ENCODE results near the gene ARHGAP8. TPM values are rescaled to one million over a fixed set of nuclear protein-coding genes. Genes with fewer than 3 reads are reported as not detected.

ARHGAP8 gene
- polyA plus RNA-seq, 1 donor from 2014 or later = 3.0 TPM

DNA sequence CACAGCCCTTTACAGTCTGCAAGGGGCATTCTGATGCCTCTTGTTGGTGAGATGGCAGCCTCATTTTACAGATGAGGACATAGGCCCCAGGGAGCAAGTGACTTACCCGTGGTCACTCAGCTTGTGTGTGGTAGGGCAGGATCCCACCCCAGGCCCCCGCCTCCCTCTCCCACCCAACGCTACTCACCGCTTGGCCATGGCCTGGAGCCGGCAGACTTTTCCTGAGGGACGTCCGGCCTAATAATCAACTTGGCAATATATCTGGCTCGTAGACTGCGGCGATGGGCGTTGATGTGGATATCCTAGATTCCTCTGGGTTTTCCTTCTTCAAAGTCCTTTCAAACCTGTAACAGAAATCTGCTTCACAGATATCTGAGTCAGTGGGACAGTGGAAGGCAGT lies 57.1 kb downstream of the ARHGAP8 start:
- Histone ChIP-seq H3F3A (ENCODE audit: insufficient read depth, low read length, poor library complexity, severe bottlenecking) (no peaks in the 10 kb centered on the region), H4K20me1 (ENCODE audit: insufficient read depth) (no peaks in the 10 kb centered on the region), H3K79me2 (replicated peaks; ENCODE audit: insufficient read depth, low read length) (no peaks in the 10 kb centered on the region), H3K36me3 (ENCODE audit: insufficient read depth, low read length) (no peaks in the 10 kb centered on the region), H3K9me2 (ENCODE audit: insufficient read depth, low read length) (no peaks in the 10 kb centered on the region), H3K4me3 (ENCODE audit: low read length) (no peak overlapping the region), H3K9ac (ENCODE audit: low read length) (no peak overlapping the region), H3K4me2 (ENCODE audit: low read length) (no peak overlapping the region), H3K27ac (ENCODE audit: low read length) (no peak overlapping the region), H3K9me3 (ENCODE audit: low read length) (no peaks in the 10 kb centered on the region), H2AFZ (ENCODE audit: low read depth, low read length) (no peak overlapping the region), H3K27me3 (ENCODE audit: insufficient read depth, low read depth, low read length) (no peaks in the 10 kb centered on the region)
- TF ChIP-seq EP300 (conservative IDR thresholded peaks at IDR 0.05; ENCODE audit: poor library complexity, severe bottlenecking) (no peak), EZH2 (IDR thresholded peaks at IDR 0.05; ENCODE audit: borderline replicate concordance, insufficient read depth, low read length, poor library complexity, severe bottlenecking) (no peak), MXI1 (conservative IDR thresholded peaks at IDR 0.05; ENCODE audit: poor library complexity, severe bottlenecking) (no peak), SMC3 (conservative IDR thresholded peaks at IDR 0.05; ENCODE audit: poor library complexity) (no peak), RAD21 (conservative IDR thresholded peaks at IDR 0.05) (no peak), TAF1 (IDR thresholded peaks at IDR 0.05; ENCODE audit: low read depth) (no peak), POLR2AphosphoS5 (IDR thresholded peaks at IDR 0.05) (no peak)
- TF ChIP-seq, protein P1, sequence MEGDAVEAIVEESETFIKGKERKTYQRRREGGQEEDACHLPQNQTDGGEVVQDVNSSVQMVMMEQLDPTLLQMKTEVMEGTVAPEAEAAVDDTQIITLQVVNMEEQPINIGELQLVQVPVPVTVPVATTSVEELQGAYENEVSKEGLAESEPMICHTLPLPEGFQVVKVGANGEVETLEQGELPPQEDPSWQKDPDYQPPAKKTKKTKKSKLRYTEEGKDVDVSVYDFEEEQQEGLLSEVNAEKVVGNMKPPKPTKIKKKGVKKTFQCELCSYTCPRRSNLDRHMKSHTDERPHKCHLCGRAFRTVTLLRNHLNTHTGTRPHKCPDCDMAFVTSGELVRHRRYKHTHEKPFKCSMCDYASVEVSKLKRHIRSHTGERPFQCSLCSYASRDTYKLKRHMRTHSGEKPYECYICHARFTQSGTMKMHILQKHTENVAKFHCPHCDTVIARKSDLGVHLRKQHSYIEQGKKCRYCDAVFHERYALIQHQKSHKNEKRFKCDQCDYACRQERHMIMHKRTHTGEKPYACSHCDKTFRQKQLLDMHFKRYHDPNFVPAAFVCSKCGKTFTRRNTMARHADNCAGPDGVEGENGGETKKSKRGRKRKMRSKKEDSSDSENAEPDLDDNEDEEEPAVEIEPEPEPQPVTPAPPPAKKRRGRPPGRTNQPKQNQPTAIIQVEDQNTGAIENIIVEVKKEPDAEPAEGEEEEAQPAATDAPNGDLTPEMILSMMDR (IDR thresholded peaks at IDR 0.05; ENCODE audit: poor library complexity, severe bottlenecking) = no peak
- TF ChIP-seq, protein P2, sequence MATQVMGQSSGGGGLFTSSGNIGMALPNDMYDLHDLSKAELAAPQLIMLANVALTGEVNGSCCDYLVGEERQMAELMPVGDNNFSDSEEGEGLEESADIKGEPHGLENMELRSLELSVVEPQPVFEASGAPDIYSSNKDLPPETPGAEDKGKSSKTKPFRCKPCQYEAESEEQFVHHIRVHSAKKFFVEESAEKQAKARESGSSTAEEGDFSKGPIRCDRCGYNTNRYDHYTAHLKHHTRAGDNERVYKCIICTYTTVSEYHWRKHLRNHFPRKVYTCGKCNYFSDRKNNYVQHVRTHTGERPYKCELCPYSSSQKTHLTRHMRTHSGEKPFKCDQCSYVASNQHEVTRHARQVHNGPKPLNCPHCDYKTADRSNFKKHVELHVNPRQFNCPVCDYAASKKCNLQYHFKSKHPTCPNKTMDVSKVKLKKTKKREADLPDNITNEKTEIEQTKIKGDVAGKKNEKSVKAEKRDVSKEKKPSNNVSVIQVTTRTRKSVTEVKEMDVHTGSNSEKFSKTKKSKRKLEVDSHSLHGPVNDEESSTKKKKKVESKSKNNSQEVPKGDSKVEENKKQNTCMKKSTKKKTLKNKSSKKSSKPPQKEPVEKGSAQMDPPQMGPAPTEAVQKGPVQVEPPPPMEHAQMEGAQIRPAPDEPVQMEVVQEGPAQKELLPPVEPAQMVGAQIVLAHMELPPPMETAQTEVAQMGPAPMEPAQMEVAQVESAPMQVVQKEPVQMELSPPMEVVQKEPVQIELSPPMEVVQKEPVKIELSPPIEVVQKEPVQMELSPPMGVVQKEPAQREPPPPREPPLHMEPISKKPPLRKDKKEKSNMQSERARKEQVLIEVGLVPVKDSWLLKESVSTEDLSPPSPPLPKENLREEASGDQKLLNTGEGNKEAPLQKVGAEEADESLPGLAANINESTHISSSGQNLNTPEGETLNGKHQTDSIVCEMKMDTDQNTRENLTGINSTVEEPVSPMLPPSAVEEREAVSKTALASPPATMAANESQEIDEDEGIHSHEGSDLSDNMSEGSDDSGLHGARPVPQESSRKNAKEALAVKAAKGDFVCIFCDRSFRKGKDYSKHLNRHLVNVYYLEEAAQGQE (IDR thresholded peaks at IDR 0.05; ENCODE audit: borderline replicate concordance) = no peak

DNA sequence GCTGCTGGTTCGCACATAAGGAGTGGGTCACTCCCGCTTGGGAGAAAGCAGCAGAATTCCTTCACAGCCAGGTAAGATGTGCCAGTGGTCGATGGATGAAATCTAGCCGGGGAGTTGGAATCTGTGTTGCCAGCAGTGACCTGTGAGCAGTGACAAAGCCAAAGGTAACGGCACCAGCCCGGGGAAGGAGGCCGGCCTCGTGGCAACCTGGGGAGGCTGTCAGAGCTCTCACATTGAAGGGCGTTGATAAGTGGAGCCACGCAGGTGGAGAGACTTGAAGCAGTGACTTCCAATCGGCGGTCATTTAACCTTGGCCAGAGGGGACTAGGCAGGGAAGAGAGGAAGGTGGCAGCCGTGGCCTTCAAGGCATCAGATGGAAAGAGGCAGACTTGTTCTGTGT lies 58.8 kb downstream of the ARHGAP8 start:
- Histone ChIP-seq H3K4me2 (ENCODE audit: low read length) (no peak overlapping the region), H3K9ac (ENCODE audit: low read length) (no peak overlapping the region), H3K4me3 (ENCODE audit: low read length) (no peak overlapping the region), H3K9me2 (ENCODE audit: insufficient read depth, low read length) (no peaks in the 10 kb centered on the region), H4K20me1 (ENCODE audit: insufficient read depth) (no peaks in the 10 kb centered on the region), H2AFZ (ENCODE audit: low read depth, low read length) (no peak overlapping the region), H3K27ac (ENCODE audit: low read length) (no peak overlapping the region), H3K36me3 (ENCODE audit: insufficient read depth, low read length) (no peaks in the 10 kb centered on the region), H3F3A (ENCODE audit: insufficient read depth, low read length, poor library complexity, severe bottlenecking) (no peaks in the 10 kb centered on the region), H3K79me2 (replicated peaks; ENCODE audit: insufficient read depth, low read length) (no peaks in the 10 kb centered on the region), H3K27me3 (ENCODE audit: insufficient read depth, low read depth, low read length) (no peaks in the 10 kb centered on the region), H3K9me3 (ENCODE audit: low read length) (no peaks in the 10 kb centered on the region)
- no peak for TF ChIP-seq MXI1 (conservative IDR thresholded peaks at IDR 0.05; ENCODE audit: poor library complexity, severe bottlenecking)
- no peak for TF ChIP-seq TAF1 (IDR thresholded peaks at IDR 0.05; ENCODE audit: low read depth)
- TF ChIP-seq POLR2AphosphoS5 (IDR thresholded peaks at IDR 0.05) = no peak
- TF ChIP-seq SMC3 (conservative IDR thresholded peaks at IDR 0.05; ENCODE audit: poor library complexity) = no peak

DNA sequence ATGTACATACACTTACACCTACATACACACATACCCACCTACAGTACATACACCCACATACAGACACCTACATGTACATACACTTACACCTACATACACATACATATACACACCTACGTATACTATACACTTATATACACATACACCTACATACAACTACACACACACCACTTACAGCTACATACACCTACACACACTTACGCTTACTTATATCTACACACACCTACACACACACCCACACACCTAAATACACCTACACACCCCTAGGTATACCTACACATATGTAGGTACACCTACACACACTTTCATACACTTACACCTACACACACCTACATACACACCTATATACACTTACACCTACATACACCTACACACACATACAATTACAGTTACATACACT lies 61.0 kb downstream of the ARHGAP8 start:
- Histone ChIP-seq H2AFZ (ENCODE audit: low read depth, low read length) (no peak overlapping the region), H3K27me3 (ENCODE audit: insufficient read depth, low read depth, low read length) (no peaks in the 10 kb centered on the region), H3K9ac (ENCODE audit: low read length) (no peak overlapping the region), H3K9me3 (ENCODE audit: low read length) (no peaks in the 10 kb centered on the region), H3K4me2 (ENCODE audit: low read length) (no peak overlapping the region), H4K20me1 (ENCODE audit: insufficient read depth) (no peaks in the 10 kb centered on the region), H3K79me2 (replicated peaks; ENCODE audit: insufficient read depth, low read length) (no peaks in the 10 kb centered on the region), H3F3A (ENCODE audit: insufficient read depth, low read length, poor library complexity, severe bottlenecking) (no peaks in the 10 kb centered on the region), H3K36me3 (ENCODE audit: insufficient read depth, low read length) (no peaks in the 10 kb centered on the region), H3K27ac (ENCODE audit: low read length) (no peak overlapping the region), H3K9me2 (ENCODE audit: insufficient read depth, low read length) (no peaks in the 10 kb centered on the region), H3K4me3 (ENCODE audit: low read length) (no peak overlapping the region)
- TF ChIP-seq, protein P1 (IDR thresholded peaks at IDR 0.05; ENCODE audit: poor library complexity, severe bottlenecking) = no peak
- TF ChIP-seq SMC3 (conservative IDR thresholded peaks at IDR 0.05; ENCODE audit: poor library complexity) (no peak), POLR2AphosphoS5 (IDR thresholded peaks at IDR 0.05) (no peak), TAF1 (IDR thresholded peaks at IDR 0.05; ENCODE audit: low read depth) (no peak), EZH2 (IDR thresholded peaks at IDR 0.05; ENCODE audit: borderline replicate concordance, insufficient read depth, low read length, poor library complexity, severe bottlenecking) (no peak), EP300 (conservative IDR thresholded peaks at IDR 0.05; ENCODE audit: poor library complexity, severe bottlenecking) (no peak), RAD21 (conservative IDR thresholded peaks at IDR 0.05) (no peak), MXI1 (conservative IDR thresholded peaks at IDR 0.05; ENCODE audit: poor library complexity, severe bottlenecking) (no peak)
- TF ChIP-seq, protein P2 (IDR thresholded peaks at IDR 0.05; ENCODE audit: borderline replicate concordance) = no peak

All from neural cell (in vitro differentiated cells).